Adrenal gland (tissue), 5 donors: ENCODE results near the gene CDC34.

ENCODE experiments used
- CTCF ChIP-seq, 6 experiments: fragments of 450-650 bp in 4 of 6; fragments of 200-600 bp in 2 of 6; sonication (generic) in 1 of 6; IDR thresholded peaks; 1 replicate in 5 of 6; 2 replicates in 1 of 6; pipeline versions ENCODE4 v1.5.1 to v1.8.0; 2016 to 2021; ENCODE audit warnings: antibody characterized with exemption in 6 of 6, mild to moderate bottlenecking in 2 of 6, moderate library complexity in 1 of 6
- POLR2A ChIP-seq, 2 donors: fragments of 450-650 bp; IDR thresholded peaks; one replicate each; pipeline ENCODE4 v1.6.1; 2017; ENCODE audit warnings: antibody characterized with exemption in 2 of 2, mild to moderate bottlenecking in 2 of 2, moderate library complexity in 1 of 2
- donor health status: DM: no; HTN: no; CAD: no.

- no peak for TF ChIP-seq CTCF (IDR thresholded peaks at IDR 0.05)
- no peak for TF ChIP-seq POLR2A (IDR thresholded peaks at IDR 0.05)
Measured at GRCh38 chr19:518598-519231, 12.8 kb upstream of the CDC34 start.
